ENCODE measurements around the gene SIL1.

The SIL1 gene

DNA sequence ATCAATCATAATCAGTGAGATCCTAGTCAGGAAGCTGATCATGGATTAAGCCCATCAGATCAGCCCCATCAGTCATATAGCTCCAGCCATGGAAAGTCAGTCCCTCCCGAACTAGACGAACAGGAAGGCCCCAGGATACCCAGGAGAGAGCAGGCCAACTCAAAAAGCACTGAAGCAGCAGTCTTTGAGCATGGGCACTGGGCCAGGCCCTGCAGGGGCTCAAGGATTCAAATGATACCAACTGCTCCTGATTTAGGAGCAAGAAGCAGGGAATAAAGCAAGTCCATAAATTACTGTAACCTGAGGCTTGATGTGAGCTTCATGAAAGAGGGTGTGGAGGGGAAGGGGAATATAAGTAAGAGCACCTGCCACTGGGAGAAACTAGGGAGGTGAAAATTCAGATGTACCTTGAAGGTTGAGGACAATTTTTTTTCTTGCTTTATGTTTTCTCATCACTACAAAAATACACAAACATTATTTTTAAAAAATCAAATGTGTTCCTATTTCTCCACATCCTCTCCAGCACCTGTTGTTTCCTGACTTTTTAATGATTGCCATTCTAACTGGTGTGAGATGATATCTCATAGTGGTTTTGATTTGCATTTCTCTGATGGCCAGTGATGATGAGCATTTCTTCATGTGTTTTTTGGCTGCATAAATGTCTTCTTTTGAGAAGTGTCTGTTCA, 115.2 kb downstream of the SIL1 start:
- no peak for TF ChIP-seq CTCF (conservative IDR thresholded peaks at IDR 0.05)
- H3K27ac ChIP-seq: no peak overlapping the region

DNA sequence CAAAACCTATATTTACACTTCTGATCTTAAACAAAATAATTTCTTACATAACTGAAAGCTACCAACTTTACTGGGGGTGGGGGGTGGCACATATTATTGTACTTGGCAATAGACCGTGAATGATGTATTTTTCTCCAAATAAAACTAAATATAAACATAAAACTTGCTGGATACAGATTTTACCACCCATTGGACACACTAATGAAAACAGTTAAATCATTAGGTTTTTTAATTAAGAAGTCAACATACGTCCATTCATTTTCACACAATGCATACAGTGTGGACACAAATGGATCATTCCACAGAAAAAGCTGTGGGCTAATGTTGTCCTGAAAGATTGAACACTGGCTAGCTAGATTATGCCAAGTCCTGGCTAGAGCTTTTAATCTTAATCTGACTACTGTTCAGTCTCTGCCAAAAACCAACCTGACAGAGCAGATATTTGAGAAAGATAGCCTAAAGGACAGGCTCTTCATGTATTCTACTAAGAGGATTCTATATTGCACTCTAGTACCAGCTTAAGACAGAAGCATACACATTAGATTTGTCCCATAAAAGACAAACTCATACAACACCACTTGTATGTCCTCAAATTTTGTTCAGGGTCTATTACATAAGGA, 118.1 kb downstream of the SIL1 start:
- no peak overlapping the region for H3K27ac ChIP-seq
- no peak for TF ChIP-seq CTCF (conservative IDR thresholded peaks at IDR 0.05)

- H3K27ac ChIP-seq: no peak overlapping the region
- TF ChIP-seq CTCF (conservative IDR thresholded peaks at IDR 0.05): no peak
Measured at GRCh38 chr5:139079225-139079990, 118.8 kb downstream of the SIL1 start.

DNA sequence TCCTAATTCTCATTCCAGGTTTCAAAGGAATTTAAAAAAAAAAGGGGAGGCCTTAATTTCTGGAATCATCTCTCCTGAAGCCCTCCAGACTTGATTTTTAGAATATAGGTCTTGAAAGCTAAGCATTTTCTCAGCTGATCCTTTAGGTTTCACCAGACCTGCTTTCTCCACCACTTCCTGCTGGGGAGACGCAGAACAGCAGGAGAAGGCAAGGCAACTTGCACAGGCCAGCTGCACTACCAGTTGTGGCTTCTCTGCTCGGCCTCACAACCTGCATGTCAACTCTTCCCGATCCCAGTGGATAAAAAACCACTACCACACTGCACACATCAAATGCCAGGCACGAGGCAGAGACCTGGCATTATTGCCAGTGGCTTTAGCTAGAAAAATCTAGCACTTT, 119.8 kb downstream of the SIL1 start:
- no peak for TF ChIP-seq CTCF (conservative IDR thresholded peaks at IDR 0.05)
- H3K27ac ChIP-seq: no peak overlapping the region

DNA sequence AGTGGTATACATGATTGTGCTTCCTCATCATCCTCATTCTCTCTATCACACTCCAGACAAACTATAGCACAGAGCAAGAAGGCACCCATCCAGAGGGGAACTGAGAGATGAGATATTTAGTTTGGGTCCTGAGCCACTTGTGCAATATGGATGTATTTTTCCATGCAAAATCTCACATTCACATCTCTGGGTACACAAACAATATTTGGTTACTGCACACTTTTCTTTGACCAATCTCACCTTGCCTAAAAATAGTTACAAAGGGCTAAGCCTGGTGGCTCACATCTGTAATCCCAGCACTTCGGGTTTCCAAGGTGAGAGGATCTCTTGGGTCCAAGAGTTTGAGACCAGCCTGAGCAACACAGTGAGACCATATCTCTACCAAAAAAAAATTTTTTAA, 120.3 kb downstream of the SIL1 start:
- TF ChIP-seq CTCF (conservative IDR thresholded peaks at IDR 0.05): no peak
- no peak overlapping the region for H3K27ac ChIP-seq

- no peak for TF ChIP-seq CTCF (conservative IDR thresholded peaks at IDR 0.05)
- no peak overlapping the region for H3K27ac ChIP-seq
Measured at GRCh38 chr5:139076111-139076510, 122.1 kb downstream of the SIL1 start.

All from VCaP (cell line).